Measurements from ENCODE around the gene TRPT1. TPM values are rescaled to one million over a fixed set of nuclear protein-coding genes. Genes with fewer than 3 reads are reported as not detected.

Gene TRPT1
- total and polyA plus RNA-seq, 9 of the 15 experiments (the other 6 are each of a cell fraction or from before 2014, with no cell fraction given) = 4.6 to 41.7 (median 23.1) TPM

DNA sequence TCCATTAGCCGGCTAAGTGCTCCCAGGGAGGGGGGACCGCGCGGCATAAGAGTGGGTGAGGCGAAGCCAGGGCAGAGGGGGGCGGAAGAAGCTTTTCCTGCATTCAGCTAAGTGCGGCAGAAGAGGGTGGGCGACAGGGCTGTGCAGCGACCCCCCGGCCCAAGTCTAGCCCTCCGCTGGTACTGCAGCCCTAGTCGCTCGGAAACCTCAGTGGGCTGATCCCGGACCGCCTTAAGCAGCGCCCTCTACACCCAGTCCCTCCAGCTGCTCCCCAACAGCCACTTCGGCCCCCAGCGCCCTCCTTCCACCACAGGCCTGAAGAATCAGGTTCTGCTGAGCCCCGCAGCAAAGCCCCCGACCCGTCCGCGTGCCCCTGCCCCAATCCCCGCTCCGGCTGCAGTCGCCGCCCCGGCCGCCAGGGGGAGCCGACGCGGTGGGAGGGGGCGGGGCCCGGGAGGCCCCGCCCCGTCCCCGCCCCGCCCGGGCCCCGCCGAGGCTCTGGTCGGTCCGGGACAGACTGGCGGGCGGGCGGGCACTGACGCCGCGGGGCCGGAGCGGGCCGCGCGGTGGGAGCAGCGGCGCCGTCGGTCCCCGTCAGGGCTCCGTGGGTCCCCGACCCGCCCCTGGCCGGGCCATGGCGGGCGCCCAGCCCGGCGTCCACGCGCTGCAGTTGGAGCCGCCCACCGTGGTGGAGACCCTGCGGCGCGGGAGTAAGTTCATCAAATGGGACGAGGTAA, 25.2 kb upstream of the TRPT1 start, which contains the start of gene PLCB3 (continued):
- TF ChIP-seq, protein P1, sequence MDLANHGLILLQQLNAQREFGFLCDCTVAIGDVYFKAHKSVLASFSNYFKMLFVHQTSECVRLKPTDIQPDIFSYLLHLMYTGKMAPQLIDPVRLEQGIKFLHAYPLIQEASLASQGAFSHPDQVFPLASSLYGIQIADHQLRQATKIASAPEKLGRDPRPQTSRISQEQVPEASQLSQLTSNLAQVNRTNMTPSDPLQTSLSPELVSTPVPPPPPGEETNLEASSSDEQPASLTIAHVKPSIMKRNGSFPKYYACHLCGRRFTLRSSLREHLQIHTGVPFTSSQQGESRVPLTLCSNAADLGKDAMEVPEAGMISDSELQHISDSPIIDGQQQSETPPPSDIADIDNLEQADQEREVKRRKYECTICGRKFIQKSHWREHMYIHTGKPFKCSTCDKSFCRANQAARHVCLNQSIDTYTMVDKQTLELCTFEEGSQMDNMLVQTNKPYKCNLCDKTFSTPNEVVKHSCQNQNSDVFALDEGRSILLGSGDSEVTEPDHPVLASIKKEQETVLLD (IDR thresholded peaks at IDR 0.05) = 0 out of 2 replicates have a peak, but pooled peaks have one; percentile 40
- TF ChIP-seq, protein P2, sequence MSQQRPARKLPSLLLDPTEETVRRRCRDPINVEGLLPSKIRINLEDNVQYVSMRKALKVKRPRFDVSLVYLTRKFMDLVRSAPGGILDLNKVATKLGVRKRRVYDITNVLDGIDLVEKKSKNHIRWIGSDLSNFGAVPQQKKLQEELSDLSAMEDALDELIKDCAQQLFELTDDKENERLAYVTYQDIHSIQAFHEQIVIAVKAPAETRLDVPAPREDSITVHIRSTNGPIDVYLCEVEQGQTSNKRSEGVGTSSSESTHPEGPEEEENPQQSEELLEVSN (IDR thresholded peaks at IDR 0.05; ENCODE audit: borderline replicate concordance in 1 of 2, extremely low read depth in 1 of 2, insufficient read depth in 1 of 2, insufficient read length in 1 of 2, low read depth in 1 of 2, low read length in 1 of 2, poor library complexity in 1 of 2, severe bottlenecking in 1 of 2) = peak in 1 of 2 experiments; percentile 60
- no peak for TF ChIP-seq CBFB (CRISPR knock-in tag; IDR thresholded peaks at IDR 0.05)
- TF ChIP-seq ADNP (tag; IDR thresholded peaks at IDR 0.05) = no peak
- peak; percentile 74 for TF ChIP-seq SP1 (CRISPR knock-in tag; IDR thresholded peaks at IDR 0.05)
- TF ChIP-seq, protein P3, sequence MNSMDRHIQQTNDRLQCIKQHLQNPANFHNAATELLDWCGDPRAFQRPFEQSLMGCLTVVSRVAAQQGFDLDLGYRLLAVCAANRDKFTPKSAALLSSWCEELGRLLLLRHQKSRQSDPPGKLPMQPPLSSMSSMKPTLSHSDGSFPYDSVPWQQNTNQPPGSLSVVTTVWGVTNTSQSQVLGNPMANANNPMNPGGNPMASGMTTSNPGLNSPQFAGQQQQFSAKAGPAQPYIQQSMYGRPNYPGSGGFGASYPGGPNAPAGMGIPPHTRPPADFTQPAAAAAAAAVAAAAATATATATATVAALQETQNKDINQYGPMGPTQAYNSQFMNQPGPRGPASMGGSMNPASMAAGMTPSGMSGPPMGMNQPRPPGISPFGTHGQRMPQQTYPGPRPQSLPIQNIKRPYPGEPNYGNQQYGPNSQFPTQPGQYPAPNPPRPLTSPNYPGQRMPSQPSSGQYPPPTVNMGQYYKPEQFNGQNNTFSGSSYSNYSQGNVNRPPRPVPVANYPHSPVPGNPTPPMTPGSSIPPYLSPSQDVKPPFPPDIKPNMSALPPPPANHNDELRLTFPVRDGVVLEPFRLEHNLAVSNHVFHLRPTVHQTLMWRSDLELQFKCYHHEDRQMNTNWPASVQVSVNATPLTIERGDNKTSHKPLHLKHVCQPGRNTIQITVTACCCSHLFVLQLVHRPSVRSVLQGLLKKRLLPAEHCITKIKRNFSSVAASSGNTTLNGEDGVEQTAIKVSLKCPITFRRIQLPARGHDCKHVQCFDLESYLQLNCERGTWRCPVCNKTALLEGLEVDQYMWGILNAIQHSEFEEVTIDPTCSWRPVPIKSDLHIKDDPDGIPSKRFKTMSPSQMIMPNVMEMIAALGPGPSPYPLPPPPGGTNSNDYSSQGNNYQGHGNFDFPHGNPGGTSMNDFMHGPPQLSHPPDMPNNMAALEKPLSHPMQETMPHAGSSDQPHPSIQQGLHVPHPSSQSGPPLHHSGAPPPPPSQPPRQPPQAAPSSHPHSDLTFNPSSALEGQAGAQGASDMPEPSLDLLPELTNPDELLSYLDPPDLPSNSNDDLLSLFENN (IDR thresholded peaks at IDR 0.05; ENCODE audit: low read depth in 2 of 2, low read length in 2 of 2) = no peak
- peak; percentile 29 for TF ChIP-seq TBP (optimal IDR thresholded peaks at IDR 0.05; ENCODE audit: low read depth, low read length)
- TF ChIP-seq ZNF75A (CRISPR knock-in tag; IDR thresholded peaks at IDR 0.05) = no peak
- peak; percentile 87 for TF ChIP-seq GATAD2B (IDR thresholded peaks at IDR 0.05; ENCODE audit: borderline replicate concordance)
- TF ChIP-seq, protein P4, sequence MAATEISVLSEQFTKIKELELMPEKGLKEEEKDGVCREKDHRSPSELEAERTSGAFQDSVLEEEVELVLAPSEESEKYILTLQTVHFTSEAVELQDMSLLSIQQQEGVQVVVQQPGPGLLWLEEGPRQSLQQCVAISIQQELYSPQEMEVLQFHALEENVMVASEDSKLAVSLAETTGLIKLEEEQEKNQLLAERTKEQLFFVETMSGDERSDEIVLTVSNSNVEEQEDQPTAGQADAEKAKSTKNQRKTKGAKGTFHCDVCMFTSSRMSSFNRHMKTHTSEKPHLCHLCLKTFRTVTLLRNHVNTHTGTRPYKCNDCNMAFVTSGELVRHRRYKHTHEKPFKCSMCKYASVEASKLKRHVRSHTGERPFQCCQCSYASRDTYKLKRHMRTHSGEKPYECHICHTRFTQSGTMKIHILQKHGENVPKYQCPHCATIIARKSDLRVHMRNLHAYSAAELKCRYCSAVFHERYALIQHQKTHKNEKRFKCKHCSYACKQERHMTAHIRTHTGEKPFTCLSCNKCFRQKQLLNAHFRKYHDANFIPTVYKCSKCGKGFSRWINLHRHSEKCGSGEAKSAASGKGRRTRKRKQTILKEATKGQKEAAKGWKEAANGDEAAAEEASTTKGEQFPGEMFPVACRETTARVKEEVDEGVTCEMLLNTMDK (IDR thresholded peaks at IDR 0.05; ENCODE audit: borderline replicate concordance, insufficient read depth, low read depth, low read length, poor library complexity, severe bottlenecking) = peak; percentile 72
- TF ChIP-seq MAFG (tag; conservative IDR thresholded peaks at IDR 0.05) = no peak
- TF ChIP-seq, protein P5, sequence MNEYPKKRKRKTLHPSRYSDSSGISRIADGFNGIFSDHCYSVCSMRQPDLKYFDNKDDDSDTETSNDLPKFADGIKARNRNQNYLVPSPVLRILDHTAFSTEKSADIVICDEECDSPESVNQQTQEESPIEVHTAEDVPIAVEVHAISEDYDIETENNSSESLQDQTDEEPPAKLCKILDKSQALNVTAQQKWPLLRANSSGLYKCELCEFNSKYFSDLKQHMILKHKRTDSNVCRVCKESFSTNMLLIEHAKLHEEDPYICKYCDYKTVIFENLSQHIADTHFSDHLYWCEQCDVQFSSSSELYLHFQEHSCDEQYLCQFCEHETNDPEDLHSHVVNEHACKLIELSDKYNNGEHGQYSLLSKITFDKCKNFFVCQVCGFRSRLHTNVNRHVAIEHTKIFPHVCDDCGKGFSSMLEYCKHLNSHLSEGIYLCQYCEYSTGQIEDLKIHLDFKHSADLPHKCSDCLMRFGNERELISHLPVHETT (CRISPR knock-in tag; conservative IDR thresholded peaks at IDR 0.05 in 1 of 2, IDR thresholded peaks at IDR 0.05 in 1 of 2) = peak in 1 of 2 experiments; percentile 82; a peak in 2 of 4 replicates
- TF ChIP-seq GABPB1 (CRISPR knock-in tag; IDR thresholded peaks at IDR 0.05) = peak; percentile 64; the same call in 1 of the 2 replicates
- TF ChIP-seq SMARCC2 (IDR thresholded peaks at IDR 0.05; ENCODE audit: low read depth) = no peak
